HL-60 (cell line): Measurements from ENCODE around the gene GMNC.

Experiments used
- CTCF ChIP-seq: IDR thresholded peaks from one replicate; pipeline ENCODE4 v1.5.1; 2011; ENCODE audit warnings: low read length, control low read depth, inconsistent platforms; ENCODE audit not compliant: insufficient read depth
- POLR2AphosphoS5 ChIP-seq: IDR thresholded peaks from 2 replicates; pipeline ENCODE4 v1.6.1; 2012; ENCODE audit warnings: low read depth

- TF ChIP-seq CTCF (peak; percentile 9), POLR2AphosphoS5 (no peak)
Observed at GRCh38 chr3:190877925-190878324, 15.4 kb upstream of the GMNC start.
